Measurements from ENCODE around the gene DDX54.
"Not testable (repeated sequence)": the region's sequence is repeated elsewhere in the genome, so short reads cannot be mapped to it uniquely, and the experiment has no call there.

DDX54 gene

GRCh38 chr12:113127791-113128199 lies 57.5 kb downstream of the DDX54 start:
- Mint-ChIP-seq H3K27me3 (no peaks in the 10 kb centered on the region), H3K27ac (no peak overlapping the region), H3K9me3 (peaks cover 2% of the 10 kb centered on the region), H3K36me3 (ENCODE audit: low read depth) (no peaks in the 10 kb centered on the region), H3K4me3 (no peak overlapping the region), H3K4me1 (ENCODE audit: low read depth) (no peaks in the 10 kb centered on the region)
- DNase-seq: no peak

- Mint-ChIP-seq H3K27ac (no peak overlapping the region), H3K36me3 (ENCODE audit: low read depth) (no peaks in the 10 kb centered on the region), H3K4me3 (no peak overlapping the region), H3K4me1 (ENCODE audit: low read depth) (no peaks in the 10 kb centered on the region), H3K27me3 (no peaks in the 10 kb centered on the region), H3K9me3 (peaks cover 3% of the 10 kb centered on the region)
- DNase-seq: no peak
Observed at GRCh38 chr12:113120670-113121370, 64.5 kb downstream of the DDX54 start.

GRCh38 chr12:113119980-113120669 lies 65.2 kb downstream of the DDX54 start:
- Mint-ChIP-seq H3K27ac (no peak overlapping the region), H3K36me3 (ENCODE audit: low read depth) (no peaks in the 10 kb centered on the region), H3K27me3 (no peaks in the 10 kb centered on the region), H3K4me3 (no peak overlapping the region), H3K4me1 (ENCODE audit: low read depth) (no peaks in the 10 kb centered on the region), H3K9me3 (peaks cover 3% of the 10 kb centered on the region)
- DNase-seq: no peak

GRCh38 chr12:113118142-113118541 lies 67.1 kb downstream of the DDX54 start:
- Mint-ChIP-seq H3K4me3 (no peak overlapping the region), H3K4me1 (ENCODE audit: low read depth) (no peaks in the 10 kb centered on the region), H3K27me3 (no peaks in the 10 kb centered on the region), H3K9me3 (peaks cover 3% of the 10 kb centered on the region), H3K27ac (no peak overlapping the region), H3K36me3 (ENCODE audit: low read depth) (no peaks in the 10 kb centered on the region)
- DNase-seq: no peak

- not testable (repeated sequence) for H3K4me1 Mint-ChIP-seq (ENCODE audit: low read depth); H3K36me3 Mint-ChIP-seq (ENCODE audit: low read depth); H3K9me3 Mint-ChIP-seq; H3K27ac Mint-ChIP-seq; H3K4me3 Mint-ChIP-seq; DNase-seq; H3K27me3 Mint-ChIP-seq
Observed at GRCh38 chr12:113117684-113118083, 67.6 kb downstream of the DDX54 start.

GRCh38 chr12:113116875-113117274 lies 68.4 kb downstream of the DDX54 start:
- no peaks in the 10 kb centered on the region for H3K36me3 Mint-ChIP-seq (ENCODE audit: low read depth)
- no peak overlapping the region for H3K27ac Mint-ChIP-seq
- DNase-seq: no peak
- no peaks in the 10 kb centered on the region for H3K9me3 Mint-ChIP-seq
- H3K27me3 Mint-ChIP-seq: no peaks in the 10 kb centered on the region
- H3K4me3 Mint-ChIP-seq: no peak overlapping the region
- no peaks in the 10 kb centered on the region for H3K4me1 Mint-ChIP-seq (ENCODE audit: low read depth)

- H3K9me3 Mint-ChIP-seq: no peaks in the 10 kb centered on the region
- no peak overlapping the region for H3K4me3 Mint-ChIP-seq
- H3K4me1 Mint-ChIP-seq (ENCODE audit: low read depth): no peaks in the 10 kb centered on the region
- H3K27ac Mint-ChIP-seq: no peak overlapping the region
- H3K36me3 Mint-ChIP-seq (ENCODE audit: low read depth): no peaks in the 10 kb centered on the region
- DNase-seq: no peak
- no peaks in the 10 kb centered on the region for H3K27me3 Mint-ChIP-seq
Observed at GRCh38 chr12:113115455-113116126, 69.7 kb downstream of the DDX54 start.

GRCh38 chr12:113114447-113115178 lies 70.7 kb downstream of the DDX54 start:
- Mint-ChIP-seq H3K27ac (no peak overlapping the region), H3K4me3 (no peak overlapping the region), H3K9me3 (no peaks in the 10 kb centered on the region), H3K36me3 (ENCODE audit: low read depth) (no peaks in the 10 kb centered on the region), H3K4me1 (ENCODE audit: low read depth) (peaks cover 3% of the 10 kb centered on the region), H3K27me3 (no peaks in the 10 kb centered on the region)
- no peak for DNase-seq

- Mint-ChIP-seq H3K27me3 (no peaks in the 10 kb centered on the region), H3K4me1 (ENCODE audit: low read depth) (peaks cover 5% of the 10 kb centered on the region), H3K9me3 (no peaks in the 10 kb centered on the region), H3K4me3 (no peak overlapping the region), H3K27ac (no peak overlapping the region), H3K36me3 (ENCODE audit: low read depth) (no peaks in the 10 kb centered on the region)
- DNase-seq: no peak
Observed at GRCh38 chr12:113113397-113113796, 71.9 kb downstream of the DDX54 start.

- no peak for DNase-seq
- Mint-ChIP-seq H3K36me3 (ENCODE audit: low read depth) (no peaks in the 10 kb centered on the region), H3K9me3 (no peaks in the 10 kb centered on the region), H3K4me3 (no peak overlapping the region), H3K27ac (no peak overlapping the region), H3K4me1 (ENCODE audit: low read depth) (peaks cover 5% of the 10 kb centered on the region), H3K27me3 (no peaks in the 10 kb centered on the region)
Observed at GRCh38 chr12:113112043-113112899, 73.0 kb downstream of the DDX54 start.

GRCh38 chr12:113111247-113111646 lies 74.0 kb downstream of the DDX54 start:
- no peaks in the 10 kb centered on the region for H3K36me3 Mint-ChIP-seq (ENCODE audit: low read depth)
- H3K9me3 Mint-ChIP-seq: no peaks in the 10 kb centered on the region

GRCh38 chr12:113109872-113110599 lies 75.2 kb downstream of the DDX54 start:
- peaks cover 5% of the 10 kb centered on the region for H3K4me1 Mint-ChIP-seq (ENCODE audit: low read depth)
- no peaks in the 10 kb centered on the region for H3K27me3 Mint-ChIP-seq
- DNase-seq: no peak
- no peak overlapping the region for H3K4me3 Mint-ChIP-seq
- no peaks in the 10 kb centered on the region for H3K36me3 Mint-ChIP-seq (ENCODE audit: low read depth)
- no peak overlapping the region for H3K27ac Mint-ChIP-seq
- no peaks in the 10 kb centered on the region for H3K9me3 Mint-ChIP-seq

More at GRCh38 chr12:113111247-113111646, 74.0 kb downstream of the DDX54 start:
- DNase-seq: no peak
- Mint-ChIP-seq H3K4me1 (ENCODE audit: low read depth) (peaks cover 5% of the 10 kb centered on the region), H3K27me3 (no peaks in the 10 kb centered on the region), H3K4me3 (no peak overlapping the region), H3K27ac (no peak overlapping the region)

GRCh38 chr12:113109360-113109759 lies 75.9 kb downstream of the DDX54 start:
- Mint-ChIP-seq H3K27me3 (no peaks in the 10 kb centered on the region), H3K4me3 (no peak overlapping the region), H3K9me3 (no peaks in the 10 kb centered on the region), H3K36me3 (ENCODE audit: low read depth) (no peaks in the 10 kb centered on the region), H3K27ac (no peak overlapping the region), H3K4me1 (ENCODE audit: low read depth) (peaks cover 5% of the 10 kb centered on the region)
- no peak for DNase-seq

All from activated T-cell treated with anti-CD3 and anti-CD28 coated beads, Interleukin-2, amount 50 U/mL, for 24 hours (primary cell).